Measurements from ENCODE around the gene KCNJ13.

The KCNJ13 gene

DNA sequence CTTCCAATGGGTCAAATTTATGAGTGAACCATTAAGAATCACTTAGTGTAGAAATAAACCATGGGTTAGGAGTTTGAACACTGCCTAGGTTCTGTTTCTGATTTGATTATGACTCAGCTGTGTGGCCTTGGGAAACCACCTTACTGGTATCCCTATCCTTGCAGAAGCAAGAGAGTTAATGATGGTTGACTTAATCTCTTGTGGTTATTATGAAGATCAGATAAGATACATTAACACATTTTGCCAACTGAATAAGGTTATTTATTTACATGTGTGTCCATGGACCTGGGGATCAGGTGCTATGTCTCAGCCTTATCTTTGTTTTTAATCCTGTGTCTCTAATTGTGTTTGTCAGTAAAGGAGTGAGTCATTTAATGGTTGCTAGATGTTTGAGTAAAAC is 5.4 kb upstream of the KCNJ13 start (continued):
- TF ChIP-seq, protein P1, sequence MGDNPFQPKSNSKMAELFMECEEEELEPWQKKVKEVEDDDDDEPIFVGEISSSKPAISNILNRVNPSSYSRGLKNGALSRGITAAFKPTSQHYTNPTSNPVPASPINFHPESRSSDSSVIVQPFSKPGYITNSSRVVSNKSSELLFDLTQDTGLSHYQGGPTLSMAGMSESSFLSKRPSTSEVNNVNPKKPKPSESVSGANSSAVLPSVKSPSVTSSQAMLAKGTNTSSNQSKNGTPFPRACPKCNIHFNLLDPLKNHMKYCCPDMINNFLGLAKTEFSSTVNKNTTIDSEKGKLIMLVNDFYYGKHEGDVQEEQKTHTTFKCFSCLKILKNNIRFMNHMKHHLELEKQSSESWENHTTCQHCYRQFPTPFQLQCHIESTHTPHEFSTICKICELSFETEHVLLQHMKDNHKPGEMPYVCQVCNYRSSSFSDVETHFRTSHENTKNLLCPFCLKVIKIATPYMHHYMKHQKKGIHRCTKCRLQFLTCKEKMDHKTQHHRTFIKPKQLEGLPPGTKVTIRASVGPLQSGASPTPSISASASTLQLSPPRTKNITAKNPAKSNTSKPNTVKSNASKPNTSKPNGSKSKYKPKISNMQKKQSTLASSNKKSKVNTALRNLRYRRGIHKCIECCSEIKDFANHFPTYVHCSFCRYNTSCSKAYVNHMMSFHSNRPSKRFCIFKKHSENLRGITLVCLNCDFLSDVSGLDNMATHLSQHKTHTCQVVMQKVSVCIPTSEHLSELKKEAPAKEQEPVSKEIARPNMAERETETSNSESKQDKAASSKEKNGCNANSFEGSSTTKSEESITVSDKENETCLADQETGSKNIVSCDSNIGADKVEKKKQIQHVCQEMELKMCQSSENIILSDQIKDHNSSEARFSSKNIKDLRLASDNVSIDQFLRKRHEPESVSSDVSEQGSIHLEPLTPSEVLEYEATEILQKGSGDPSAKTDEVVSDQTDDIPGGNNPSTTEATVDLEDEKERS (tag by site-specific recombination; IDR thresholded peaks at IDR 0.05): no peak
- TF ChIP-seq EGR2 (tag by site-specific recombination; IDR thresholded peaks at IDR 0.05; ENCODE audit: low read depth): no peak
- TF ChIP-seq ZNF391 (tag by site-specific recombination; IDR thresholded peaks at IDR 0.05; ENCODE audit: borderline replicate concordance, low read depth): no peak
- no peak for TF ChIP-seq ZNF174 (tag by site-specific recombination; IDR thresholded peaks at IDR 0.05)
- TF ChIP-seq, protein P2, sequence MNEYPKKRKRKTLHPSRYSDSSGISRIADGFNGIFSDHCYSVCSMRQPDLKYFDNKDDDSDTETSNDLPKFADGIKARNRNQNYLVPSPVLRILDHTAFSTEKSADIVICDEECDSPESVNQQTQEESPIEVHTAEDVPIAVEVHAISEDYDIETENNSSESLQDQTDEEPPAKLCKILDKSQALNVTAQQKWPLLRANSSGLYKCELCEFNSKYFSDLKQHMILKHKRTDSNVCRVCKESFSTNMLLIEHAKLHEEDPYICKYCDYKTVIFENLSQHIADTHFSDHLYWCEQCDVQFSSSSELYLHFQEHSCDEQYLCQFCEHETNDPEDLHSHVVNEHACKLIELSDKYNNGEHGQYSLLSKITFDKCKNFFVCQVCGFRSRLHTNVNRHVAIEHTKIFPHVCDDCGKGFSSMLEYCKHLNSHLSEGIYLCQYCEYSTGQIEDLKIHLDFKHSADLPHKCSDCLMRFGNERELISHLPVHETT (tag by site-specific recombination; IDR thresholded peaks at IDR 0.05): 0 out of 2 replicates have a peak, but pooled peaks have one; percentile 25
- no peak for TF ChIP-seq ZNF514 (tag by site-specific recombination; IDR thresholded peaks at IDR 0.05)
- TF ChIP-seq ZNF146 (tag by site-specific recombination; IDR thresholded peaks at IDR 0.05): no peak
- no peak for TF ChIP-seq ZNF585B (tag by site-specific recombination; IDR thresholded peaks at IDR 0.05)
- no peak for TF ChIP-seq ZBTB48 (tag by site-specific recombination; IDR thresholded peaks at IDR 0.05)
- no peak for TF ChIP-seq ZNF837 (tag by site-specific recombination; IDR thresholded peaks at IDR 0.05)
- TF ChIP-seq, protein P3, sequence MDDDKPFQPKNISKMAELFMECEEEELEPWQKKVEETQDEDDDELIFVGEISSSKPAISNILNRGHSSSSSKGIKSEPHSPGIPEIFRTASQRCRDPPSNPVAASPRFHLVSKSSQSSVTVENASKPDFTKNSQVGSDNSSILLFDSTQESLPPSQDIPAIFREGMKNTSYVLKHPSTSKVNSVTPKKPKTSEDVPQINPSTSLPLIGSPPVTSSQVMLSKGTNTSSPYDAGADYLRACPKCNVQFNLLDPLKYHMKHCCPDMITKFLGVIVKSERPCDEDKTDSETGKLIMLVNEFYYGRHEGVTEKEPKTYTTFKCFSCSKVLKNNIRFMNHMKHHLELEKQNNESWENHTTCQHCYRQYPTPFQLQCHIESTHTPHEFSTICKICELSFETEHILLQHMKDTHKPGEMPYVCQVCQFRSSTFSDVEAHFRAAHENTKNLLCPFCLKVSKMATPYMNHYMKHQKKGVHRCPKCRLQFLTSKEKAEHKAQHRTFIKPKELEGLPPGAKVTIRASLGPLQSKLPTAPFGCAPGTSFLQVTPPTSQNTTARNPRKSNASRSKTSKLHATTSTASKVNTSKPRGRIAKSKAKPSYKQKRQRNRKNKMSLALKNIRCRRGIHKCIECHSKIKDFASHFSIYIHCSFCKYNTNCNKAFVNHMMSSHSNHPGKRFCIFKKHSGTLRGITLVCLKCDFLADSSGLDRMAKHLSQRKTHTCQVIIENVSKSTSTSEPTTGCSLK (tag by site-specific recombination; IDR thresholded peaks at IDR 0.05): no peak
- no peak for TF ChIP-seq ZNF747 (tag by site-specific recombination; IDR thresholded peaks at IDR 0.05)
- no peak for TF ChIP-seq RBAK (tag by site-specific recombination; IDR thresholded peaks at IDR 0.05)
- TF ChIP-seq, protein P4, sequence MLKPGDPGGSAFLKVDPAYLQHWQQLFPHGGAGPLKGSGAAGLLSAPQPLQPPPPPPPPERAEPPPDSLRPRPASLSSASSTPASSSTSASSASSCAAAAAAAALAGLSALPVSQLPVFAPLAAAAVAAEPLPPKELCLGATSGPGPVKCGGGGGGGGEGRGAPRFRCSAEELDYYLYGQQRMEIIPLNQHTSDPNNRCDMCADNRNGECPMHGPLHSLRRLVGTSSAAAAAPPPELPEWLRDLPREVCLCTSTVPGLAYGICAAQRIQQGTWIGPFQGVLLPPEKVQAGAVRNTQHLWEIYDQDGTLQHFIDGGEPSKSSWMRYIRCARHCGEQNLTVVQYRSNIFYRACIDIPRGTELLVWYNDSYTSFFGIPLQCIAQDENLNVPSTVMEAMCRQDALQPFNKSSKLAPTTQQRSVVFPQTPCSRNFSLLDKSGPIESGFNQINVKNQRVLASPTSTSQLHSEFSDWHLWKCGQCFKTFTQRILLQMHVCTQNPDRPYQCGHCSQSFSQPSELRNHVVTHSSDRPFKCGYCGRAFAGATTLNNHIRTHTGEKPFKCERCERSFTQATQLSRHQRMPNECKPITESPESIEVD (tag by site-specific recombination; IDR thresholded peaks at IDR 0.05): peak; percentile 49
- no peak for TF ChIP-seq SP2 (tag by site-specific recombination; IDR thresholded peaks at IDR 0.05)
- 0 out of 2 replicates have a peak, but pooled peaks have one; percentile 47 for TF ChIP-seq BCL11A (tag by site-specific recombination; IDR thresholded peaks at IDR 0.05; ENCODE audit: low read depth)
- TF ChIP-seq, protein P5, sequence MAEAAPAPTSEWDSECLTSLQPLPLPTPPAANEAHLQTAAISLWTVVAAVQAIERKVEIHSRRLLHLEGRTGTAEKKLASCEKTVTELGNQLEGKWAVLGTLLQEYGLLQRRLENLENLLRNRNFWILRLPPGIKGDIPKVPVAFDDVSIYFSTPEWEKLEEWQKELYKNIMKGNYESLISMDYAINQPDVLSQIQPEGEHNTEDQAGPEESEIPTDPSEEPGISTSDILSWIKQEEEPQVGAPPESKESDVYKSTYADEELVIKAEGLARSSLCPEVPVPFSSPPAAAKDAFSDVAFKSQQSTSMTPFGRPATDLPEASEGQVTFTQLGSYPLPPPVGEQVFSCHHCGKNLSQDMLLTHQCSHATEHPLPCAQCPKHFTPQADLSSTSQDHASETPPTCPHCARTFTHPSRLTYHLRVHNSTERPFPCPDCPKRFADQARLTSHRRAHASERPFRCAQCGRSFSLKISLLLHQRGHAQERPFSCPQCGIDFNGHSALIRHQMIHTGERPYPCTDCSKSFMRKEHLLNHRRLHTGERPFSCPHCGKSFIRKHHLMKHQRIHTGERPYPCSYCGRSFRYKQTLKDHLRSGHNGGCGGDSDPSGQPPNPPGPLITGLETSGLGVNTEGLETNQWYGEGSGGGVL (tag by site-specific recombination; IDR thresholded peaks at IDR 0.05): 0 out of 2 replicates have a peak, but pooled peaks have one; percentile 11
- TF ChIP-seq ZNF132 (tag by site-specific recombination; IDR thresholded peaks at IDR 0.05; ENCODE audit: borderline replicate concordance): no peak
- no peak for TF ChIP-seq ZNF404 (tag by site-specific recombination; IDR thresholded peaks at IDR 0.05)
- TF ChIP-seq ZNF777 (tag by site-specific recombination; IDR thresholded peaks at IDR 0.05; ENCODE audit: borderline replicate concordance): no peak
- no peak for TF ChIP-seq IKZF3 (tag by site-specific recombination; IDR thresholded peaks at IDR 0.05)
- TF ChIP-seq ZNF350 (tag by site-specific recombination; IDR thresholded peaks at IDR 0.05): no peak
- no peak for TF ChIP-seq ZNF248 (tag by site-specific recombination; IDR thresholded peaks at IDR 0.05)
- no peak for TF ChIP-seq ZNF654 (tag by site-specific recombination; IDR thresholded peaks at IDR 0.05; ENCODE audit: low read depth)
- no peak for TF ChIP-seq ZNF10 (tag by site-specific recombination; IDR thresholded peaks at IDR 0.05)
- peak; percentile 10; the same call in 1 of the 2 replicates for TF ChIP-seq FEZF1 (tag by site-specific recombination; IDR thresholded peaks at IDR 0.05)
- no peak for TF ChIP-seq ZNF548 (tag by site-specific recombination; IDR thresholded peaks at IDR 0.05)
- TF ChIP-seq ZFP3 (tag by site-specific recombination; IDR thresholded peaks at IDR 0.05; ENCODE audit: low read depth): no peak
- no peak for TF ChIP-seq ZFP37 (tag by site-specific recombination; IDR thresholded peaks at IDR 0.05)
- no peak for TF ChIP-seq ZFP69B (tag by site-specific recombination; IDR thresholded peaks at IDR 0.05)
- TF ChIP-seq ZNF558 (tag by site-specific recombination; IDR thresholded peaks at IDR 0.05): no peak
